HT-29 (cell line): ENCODE results near the gene POLH. TPM values are rescaled to one million over a fixed set of nuclear protein-coding genes. Genes with fewer than 3 reads are reported as not detected.

ENCODE experiments used
- DNase-seq: peaks from one replicate; pipeline ENCODE4 v3.0.0-alpha.2; 2015; ENCODE audit warnings: low spot score
- total RNA-seq: library from RNA; depleted of rRNA; stranded (reverse); fragments of >200 nt; shearing (Covaris generic); gene quantifications from 2 replicates; pipeline ENCODE4 v1.2.3, GENCODE V29; 2014

Gene POLH
- total RNA-seq, 1 experiment from 2014 or later: 6.6 TPM

DNA sequence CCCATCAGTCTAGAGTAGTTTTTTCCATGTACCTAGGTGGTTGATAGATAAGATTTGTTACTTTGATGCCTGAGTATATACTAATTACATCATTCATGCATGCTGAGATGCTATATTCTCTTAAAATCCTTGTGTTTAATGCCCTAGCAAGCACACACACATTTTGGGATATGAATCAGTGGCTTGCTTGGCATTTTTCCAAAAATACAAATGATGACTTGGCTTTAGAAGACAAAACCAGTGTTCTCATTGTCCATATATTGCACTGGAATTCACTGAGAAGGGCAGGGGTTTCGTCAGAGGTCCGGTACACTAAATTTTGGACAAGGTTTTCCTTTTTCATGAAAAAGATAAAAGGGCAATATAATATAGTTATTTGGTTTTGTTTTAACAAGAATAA is 28.2 kb downstream of the POLH start:
- DNase-seq: no peak

GRCh38 chr6:43606019-43606418 is 30.0 kb downstream of the POLH start:
- no peak for DNase-seq

DNA sequence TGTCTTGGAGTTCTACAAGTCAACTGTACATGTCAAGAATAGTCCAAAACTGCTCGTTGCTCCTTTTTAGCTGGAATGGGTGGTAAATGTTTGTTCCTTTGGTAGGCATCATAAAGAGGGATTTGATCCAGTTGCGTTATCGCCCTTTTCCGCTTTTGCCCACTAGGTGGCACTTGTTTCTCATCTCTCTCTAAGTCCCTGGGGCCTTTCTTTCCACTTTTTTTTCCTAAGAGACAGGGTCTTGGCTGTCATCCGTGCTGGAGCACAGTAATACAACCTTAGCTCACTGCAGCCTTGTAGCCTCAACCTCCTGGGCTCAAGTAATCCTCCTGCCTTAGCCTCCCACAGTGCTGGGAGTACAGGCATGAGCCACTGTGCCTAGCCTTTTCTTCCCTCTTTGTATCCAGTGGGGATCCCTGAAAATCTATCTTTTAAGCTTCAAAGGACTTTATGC is 32.4 kb downstream of the POLH start:
- peak; percentile 85 for DNase-seq

DNA sequence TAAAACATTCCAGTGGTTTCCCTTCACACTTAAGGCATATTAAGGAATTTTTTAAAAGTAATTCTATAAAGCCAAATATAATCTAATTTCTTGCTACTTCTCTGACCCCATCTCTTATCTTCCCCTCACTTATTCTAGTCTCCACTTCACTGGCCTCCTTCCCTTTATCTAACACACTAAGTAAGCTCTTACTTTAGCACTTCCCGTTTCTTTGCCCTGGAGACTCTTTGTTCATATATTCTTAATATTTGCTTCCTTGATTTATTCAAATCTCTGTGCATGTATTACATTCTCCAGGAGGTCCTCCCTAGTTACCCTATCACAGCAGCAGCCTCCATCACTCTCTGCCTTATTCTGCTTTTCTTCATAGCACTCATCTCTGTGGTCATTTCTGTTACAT is 32.8 kb downstream of the POLH start:
- no peak for DNase-seq

DNA sequence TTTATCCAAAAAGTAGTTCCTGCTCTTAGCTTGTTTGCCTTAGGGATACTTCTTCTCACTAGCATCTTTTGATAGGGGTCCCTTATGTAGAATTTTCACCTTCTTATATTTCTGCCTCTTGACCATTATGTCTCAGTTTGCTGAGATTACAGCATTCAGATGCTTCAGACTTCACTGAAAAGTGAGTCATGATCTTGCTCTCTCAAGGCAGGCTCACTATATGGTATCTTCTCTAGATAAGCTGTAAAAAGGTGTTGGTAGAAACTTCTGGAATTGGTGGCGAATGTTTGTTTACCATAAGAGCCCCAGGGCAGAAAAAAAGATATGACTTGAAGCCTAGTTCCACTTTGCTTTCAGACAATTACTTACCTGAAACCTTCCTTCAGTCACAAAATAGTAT is 33.4 kb downstream of the POLH start:
- DNase-seq: no peak

DNA sequence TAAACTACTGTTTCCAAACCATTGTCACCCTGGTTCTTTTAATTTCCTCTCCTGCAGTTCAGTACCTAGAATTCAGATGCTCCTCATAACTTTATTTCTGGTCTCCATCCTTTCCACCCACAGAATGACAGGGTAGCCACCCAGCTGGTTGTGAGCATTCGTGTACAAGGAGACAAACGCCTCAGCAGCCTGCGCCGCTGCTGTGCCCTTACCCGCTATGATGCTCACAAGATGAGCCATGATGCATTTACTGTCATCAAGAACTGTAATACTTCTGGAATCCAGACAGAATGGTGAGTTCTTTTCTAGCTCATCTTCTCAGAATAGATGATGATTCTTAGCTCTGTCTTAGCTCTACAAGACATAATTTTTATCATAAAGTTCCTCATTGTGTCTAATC is 34.4 kb downstream of the POLH start:
- DNase-seq: no peak

DNA sequence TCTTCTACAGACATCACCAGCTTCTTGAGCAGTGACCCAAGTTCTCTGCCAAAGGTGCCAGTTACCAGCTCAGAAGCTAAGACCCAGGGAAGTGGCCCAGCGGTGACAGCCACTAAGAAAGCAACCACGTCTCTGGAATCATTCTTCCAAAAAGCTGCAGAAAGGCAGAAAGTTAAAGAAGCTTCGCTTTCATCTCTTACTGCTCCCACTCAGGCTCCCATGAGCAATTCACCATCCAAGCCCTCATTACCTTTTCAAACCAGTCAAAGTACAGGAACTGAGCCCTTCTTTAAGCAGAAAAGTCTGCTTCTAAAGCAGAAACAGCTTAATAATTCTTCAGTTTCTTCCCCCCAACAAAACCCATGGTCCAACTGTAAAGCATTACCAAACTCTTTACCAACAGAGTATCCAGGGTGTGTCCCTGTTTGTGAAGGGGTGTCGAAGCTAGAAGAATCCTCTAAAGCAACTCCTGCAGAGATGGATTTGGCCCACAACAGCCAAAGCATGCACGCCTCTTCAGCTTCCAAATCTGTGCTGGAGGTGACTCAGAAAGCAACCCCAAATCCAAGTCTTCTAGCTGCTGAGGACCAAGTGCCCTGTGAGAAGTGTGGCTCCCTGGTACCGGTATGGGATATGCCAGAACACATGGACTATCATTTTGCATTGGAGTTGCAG is 37.9 kb downstream of the POLH start:
- DNase-seq: no peak

- no peak for DNase-seq
Measured at GRCh38 chr6:43614396-43614730, 38.4 kb downstream of the POLH start.

DNA sequence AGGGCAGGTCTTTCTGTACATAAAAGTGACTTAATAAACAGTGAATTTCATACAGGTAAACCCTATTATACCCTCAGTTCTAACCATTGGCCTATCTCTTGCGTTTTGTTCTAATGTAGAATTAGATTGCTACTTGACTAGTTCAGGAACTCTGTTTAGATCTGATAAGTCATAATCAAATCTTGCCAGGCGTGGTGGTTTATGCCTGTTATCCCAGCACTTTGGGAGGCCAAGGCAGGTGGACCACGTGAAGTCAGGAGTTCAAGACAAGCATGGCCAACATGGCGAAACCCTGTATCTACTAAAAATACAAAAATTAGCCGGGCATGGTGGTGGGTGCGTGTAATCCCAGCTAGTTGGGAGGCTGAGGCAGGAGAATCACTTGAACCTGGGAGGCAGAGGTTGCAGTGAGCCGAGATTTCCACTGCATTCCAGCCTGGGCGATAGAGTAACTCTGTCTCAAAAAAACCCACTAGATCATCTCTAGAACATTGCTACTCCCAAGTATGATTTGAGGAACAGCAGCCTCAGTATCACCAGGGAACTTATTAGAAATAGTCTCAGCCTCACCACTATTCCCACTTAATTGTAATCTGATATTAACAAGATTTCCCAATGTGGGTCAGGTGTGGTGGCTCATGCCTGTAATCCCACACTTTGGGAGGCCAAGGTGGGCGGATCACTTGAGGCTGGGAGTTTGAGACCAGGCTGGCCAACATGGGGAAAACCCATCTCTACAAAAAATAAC is 40.9 kb downstream of the POLH start:
- DNase-seq: no peak

GRCh38 chr6:43621078-43621835 is 45.3 kb downstream of the POLH start:
- DNase-seq: no peak

DNA sequence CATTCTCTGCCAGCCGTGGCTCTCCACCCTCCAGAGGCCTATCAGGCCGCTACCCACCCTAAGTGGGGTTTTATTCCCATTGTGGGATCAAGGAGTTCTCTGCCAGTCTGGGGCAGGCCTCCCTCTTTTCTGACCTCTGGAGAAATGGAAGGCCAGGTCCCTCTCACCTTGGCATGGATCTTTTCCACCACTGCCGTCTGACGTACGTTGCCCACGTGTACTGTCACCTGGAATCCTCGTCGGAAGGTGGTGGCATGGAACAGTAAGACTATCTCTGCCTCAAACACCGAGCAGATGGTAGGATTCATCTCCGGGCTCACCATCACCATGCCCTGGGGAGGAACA is 45.8 kb downstream of the POLH start:
- no peak for DNase-seq

- DNase-seq: no peak
Measured at GRCh38 chr6:43622541-43622940, 46.6 kb downstream of the POLH start.

DNA sequence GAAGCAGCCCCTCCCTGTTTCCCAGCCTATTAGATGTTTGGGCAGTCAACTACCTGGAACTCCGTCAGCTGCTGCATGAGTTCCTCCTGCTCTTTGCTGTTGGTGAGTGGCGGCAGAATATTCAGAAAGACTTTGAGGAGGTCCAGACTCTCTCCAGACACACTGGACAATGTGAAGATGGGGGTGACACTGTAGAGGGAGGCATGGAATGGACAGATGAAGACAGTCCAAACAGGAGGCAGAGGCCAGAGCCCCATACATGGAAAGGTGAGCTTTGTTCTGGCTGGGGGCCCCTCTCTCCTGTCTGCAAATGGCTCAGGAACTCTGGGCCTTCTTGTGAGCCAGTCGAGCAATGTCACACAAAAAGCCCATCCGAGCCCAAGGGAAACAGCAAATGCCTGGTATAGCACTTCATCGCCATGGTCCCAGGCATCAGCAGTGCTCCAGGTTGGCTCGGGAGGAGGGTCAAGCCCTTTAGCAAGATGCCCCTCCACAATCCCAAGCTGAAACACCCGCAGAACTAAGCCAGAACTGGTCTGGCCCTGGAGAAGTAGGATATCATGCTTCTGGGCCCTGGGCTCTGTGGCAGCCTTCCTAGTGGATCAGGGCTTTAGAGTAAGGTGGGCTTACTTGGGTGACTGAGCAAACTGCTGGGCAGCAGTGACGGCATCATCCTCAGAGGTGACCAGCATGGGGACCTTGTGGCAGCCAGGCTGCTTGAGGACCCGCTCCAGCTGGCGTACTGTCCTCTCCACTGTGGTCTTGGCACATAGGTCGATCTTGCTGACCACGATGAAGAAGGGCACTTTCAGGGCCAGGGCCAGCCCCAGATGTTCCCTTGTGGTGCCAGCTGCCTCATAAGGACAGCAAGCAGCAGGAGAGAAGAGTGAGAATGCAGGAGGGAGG is 48.1 kb downstream of the POLH start:
- DNase-seq: no peak

DNA sequence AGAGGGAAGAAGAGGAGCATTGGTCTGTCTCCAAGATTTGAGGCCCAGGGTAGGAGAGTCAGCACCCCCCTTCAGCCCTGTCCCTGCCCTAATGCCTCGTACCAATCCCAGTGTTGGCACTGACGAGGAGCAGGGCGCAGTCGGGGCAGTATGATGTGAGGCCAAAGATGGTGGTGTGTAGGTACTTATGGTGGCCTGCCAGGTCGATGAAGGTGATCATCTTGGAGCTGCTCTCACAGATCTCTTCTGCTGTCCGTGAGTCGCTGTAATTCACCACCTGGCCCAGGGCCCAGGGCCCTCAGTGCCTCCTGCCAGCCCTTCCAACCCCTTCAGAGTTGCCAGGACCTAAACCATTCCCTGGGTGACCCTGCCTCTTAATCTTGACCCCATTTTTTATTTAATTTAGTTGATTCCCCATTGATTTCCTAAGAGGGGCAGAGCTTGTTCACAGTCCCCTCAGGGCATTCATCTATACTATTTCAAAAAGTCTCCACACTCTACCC is 48.9 kb downstream of the POLH start:
- DNase-seq: no peak

DNA sequence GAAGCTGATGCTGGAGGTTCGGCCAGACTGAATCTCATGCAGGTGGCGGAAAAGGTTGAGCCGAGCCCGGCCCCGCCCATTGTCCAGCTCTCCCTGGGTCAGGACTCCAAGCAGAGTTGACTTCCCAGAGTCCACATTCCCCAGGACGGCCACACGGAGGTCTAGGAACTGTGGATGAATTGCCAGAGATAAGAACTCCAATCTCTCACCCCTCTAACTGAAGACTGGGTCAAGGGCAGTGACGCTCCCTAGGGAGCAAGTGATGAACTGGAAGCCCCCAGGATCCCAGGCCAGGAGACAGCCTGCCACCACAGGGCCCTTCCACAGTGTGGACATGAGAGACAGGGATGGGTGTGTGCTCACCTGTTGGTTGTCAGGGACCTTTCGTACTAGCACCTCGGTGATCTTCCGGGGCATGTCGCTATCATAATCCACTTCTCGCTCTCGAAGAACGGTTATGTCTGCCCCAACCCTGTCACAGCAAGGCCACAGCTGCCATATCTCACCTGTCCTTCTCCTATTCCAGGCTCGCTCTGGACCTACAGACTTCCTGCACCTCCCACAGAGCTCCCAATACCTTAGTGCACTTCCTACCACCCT is 49.5 kb downstream of the POLH start:
- DNase-seq: no peak

DNA sequence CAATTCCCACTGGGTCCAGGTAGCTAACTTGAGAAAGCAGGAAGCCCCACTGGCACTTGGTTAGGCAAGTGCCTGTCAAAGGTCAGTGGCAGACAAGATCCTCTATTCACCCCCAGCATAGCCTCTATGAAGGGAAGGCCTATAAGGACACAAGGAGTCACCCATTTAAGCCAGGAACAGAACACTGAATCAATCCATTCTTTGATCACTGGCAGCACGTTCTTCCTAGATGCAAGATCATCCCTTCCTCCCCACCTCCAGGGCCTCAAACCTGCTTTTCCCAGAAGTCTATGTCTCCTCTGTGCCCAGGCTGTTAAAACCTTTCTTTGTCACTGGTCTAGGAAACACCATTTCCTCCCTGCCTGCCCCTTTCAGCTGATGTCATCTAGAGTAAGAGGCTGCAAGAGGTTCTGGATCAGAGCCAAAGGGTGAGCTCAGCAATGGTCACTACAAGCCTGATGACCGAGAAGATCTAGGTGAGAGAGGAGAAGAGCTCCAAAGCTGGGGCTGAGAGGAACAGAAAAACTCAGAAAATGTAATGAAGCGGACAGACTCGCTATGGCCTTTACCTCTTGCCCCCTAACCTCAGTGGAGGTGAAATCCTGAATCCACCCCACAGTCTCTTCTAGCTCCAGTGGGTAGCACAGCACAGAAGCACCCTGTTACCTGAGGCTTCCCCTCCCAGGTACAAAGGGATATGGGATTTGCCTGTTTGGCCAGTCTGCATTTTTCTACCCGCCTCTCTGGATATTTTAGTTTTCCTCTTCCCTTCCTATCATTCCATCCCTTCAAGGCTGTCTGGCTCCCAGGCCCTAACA is 51.2 kb downstream of the POLH start:
- peak; percentile 94 for DNase-seq

DNA sequence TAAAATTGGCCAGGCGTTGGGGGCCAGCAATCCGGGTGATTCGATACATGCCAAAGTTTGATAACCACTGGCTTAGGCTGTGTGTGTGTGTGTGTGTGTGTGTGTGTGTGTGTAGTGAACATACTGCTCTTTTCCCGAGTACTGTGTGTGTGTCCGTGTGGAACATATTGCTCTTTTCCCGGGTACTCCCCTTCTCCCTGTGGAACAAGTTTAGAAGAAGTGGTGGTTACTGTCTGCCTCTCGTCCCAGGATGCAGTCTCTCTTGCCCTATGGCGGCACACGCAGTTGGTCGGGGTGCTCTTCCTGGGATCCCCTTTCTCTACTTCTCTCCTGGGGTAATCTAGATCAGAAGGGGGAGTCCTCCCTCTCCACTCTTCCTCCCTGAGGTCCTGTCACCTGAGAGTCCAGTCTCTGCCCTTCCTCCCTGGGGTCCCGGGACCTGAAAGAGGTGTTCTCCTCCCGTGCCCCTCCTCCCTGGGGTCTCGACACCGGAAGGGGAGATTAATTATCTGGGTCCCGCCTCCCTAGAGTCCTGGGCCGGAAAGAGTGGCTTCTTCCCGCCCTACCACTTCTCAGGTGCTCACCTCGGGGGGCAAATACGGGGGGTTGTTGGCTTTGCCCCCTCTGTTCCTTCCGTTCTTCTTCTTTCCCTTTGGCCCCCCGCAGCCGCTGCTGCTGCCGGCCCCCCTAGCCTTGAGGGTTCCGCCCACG is 52.6 kb downstream of the POLH start:
- peak; percentile 58 for DNase-seq

GRCh38 chr6:43629104-43629504 is 53.1 kb downstream of the POLH start, which contains the start of gene GTPBP2:
TSS of gene GTPBP2 (minus strand) at chr6:43629264. CDS start at chr6:43629162, 102 bp downstream.
- peak; percentile 98 for DNase-seq

DNA sequence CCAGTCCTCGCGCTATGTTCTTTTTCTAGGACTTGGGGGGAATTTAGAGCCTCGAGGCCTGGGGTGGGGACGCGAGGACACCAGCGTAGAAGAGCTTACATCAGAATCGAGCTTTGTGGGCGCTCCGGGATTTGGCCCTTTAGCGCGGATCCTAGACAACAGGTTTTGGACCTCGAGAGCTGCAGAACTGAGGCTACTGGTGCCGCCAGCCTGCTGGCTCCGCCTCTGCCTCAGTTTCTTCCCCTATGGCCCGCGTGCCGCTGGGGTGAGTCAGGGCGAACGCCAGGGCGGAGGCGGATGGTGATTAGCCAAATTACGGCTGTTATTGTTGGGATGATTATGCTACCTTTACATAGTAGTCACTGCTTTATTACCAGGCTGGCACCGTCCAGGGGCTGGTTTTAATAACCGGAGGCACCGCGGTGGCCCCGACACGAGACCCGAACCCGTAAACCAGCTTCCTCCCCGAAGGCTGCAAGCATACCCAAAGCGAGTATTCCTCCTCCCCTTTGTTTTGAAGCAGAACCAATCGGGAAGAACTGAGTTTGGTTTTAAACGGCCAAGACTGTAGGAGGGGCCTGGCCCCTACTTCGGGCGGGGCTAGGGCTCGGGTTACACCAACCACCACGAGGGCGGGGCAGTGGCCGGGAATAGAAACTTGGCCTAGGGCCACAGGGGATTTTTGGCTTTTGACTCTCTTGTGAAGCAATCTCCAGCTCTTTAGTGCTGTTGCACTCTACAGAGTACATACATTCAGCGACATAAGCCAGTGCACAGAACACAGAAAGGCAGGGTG is 53.7 kb downstream of the POLH start:
- DNase-seq: peak; percentile 98
